ENCODE data around the gene CRY2.
"Not testable (repeated sequence)": the region's sequence is repeated elsewhere in the genome, so short reads cannot be mapped to it uniquely, and the experiment has no call there.

DNA sequence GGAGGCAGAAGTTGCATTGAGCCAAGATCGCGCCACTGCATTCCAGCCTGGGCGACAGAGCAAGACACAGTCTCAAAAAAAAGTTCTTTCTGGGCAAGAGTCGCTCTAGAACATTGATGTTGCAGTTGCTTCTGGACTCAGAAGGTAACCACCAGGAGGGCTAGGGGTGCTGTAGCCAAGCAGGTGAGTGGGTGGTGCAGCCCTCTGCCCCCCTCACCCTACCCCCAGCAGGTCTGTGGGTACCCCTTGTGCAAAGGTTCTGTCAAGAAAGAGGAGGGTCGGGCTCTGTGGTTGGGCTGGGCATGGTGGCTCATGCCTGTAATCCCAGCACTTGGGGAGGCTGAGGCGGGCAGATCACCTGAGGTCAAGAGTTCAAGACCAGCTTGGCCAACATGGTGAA, 38.8 kb upstream of the CRY2 start:
- TF ChIP-seq POLR2A (IDR thresholded peaks at IDR 0.05); CTCF (IDR thresholded peaks at IDR 0.05 in 4 of 5, conservative IDR thresholded peaks at IDR 0.05 in 1 of 5): not testable (repeated sequence)

Measured in gastrocnemius medialis (tissue), 4 donors.